NOMO-1 treated with dmso at 0.1 percent for 144 hours (cell line): ENCODE data around the gene SLC13A3.
A peak's percentile ranks its signal among the peaks of the same experiment; 100 is the strongest.

Source experiments
- DNase-seq: peaks from one replicate; lab custom pipeline; 2025; ENCODE audit not compliant: unreplicated experiment; lab: John Stamatoyannopoulos, UW

The SLC13A3 gene

DNA sequence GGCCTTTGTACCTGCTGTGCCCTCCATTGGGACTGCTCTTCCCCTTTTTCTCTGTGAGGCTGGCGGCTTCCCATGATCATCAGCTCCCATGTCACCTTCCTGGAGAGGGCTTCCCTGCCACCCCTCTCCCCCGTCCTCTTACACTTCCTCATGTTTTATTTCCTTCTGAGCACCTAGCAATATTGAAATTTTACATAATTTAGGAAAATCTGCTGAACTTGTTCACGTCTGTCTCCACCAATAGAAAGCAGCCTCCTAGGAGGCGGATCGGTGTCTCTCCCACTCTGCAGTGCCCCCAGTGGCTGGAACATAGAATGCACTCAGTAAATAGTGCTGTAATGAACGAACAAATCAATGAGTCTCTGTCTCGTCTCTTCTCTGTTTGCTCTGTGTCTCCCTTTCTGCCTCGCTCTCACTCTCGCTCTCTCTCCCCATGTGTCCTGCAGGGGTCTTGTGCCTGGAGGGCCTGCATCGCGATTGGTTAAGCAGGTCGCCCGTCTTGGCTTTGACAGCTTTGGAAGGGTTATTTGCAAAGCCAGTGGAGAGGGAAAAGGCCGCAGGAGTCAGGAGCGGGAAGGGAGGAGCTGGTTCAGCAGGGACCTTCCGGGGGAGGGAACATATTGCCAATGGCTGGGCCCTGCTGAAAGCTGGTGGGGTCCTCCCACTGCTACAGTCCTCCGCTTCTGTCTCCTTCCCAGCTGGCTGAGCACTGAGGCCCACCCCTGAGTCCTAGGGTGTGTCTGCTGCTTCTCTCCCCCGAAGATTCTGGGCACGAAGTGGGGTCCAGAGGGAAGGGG lies 88.7 kb downstream of the SLC13A3 start:
- peak; percentile 43 for DNase-seq

DNA sequence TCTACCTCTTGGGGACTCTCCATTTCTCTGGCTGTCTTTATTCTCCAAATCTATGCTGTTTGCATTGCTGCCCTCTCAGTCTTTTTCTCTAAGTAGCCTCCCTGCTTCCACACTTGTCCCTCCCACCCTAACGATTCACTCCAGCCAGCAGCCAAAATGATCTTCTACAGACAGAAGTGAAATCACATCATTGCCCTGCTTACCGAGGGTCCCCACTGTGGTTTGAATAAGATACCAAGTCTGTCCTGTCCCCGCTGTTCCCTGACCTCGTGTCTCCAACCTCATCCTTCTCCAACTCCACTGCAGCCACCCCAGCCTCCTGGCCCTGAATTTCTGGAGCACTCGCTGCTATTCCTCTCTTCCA lies 89.3 kb downstream of the SLC13A3 start:
- DNase-seq, result no peak

DNA sequence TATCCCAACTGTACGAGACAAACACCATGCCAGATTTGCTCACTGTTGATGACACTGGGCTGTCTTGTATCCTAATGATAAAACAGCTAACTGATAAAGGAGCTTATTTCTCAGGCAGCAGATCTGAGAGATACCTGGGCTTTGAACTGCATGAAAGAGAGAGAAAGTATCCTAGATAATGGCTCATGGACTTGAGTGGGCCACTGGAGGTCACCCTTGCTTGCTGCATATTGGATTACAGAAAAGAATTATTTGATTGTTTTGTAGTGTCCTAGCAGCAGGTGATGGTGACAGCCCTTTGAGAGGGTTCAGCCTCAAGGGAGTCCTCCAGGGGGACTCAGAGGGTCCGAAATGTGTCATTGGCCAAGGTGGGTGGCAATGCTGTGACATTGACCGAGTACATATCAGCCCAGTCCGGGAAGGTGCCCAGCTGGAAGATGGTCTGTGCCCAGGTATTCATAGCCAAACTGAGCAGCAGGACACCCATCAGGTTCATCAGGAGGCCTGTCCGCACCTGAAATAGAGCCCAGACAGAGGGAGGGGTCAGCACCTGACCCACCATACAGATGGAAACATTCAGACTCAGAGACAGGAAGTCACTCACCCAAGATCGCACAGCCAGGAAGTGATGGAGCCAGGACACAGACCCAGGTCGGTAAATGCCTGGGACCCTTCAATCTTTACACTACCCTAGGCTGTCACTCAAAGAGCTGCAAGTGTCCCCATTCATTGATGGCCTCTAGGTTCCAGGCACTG lies 91.4 kb downstream of the SLC13A3 start:
- no peak for DNase-seq

DNA sequence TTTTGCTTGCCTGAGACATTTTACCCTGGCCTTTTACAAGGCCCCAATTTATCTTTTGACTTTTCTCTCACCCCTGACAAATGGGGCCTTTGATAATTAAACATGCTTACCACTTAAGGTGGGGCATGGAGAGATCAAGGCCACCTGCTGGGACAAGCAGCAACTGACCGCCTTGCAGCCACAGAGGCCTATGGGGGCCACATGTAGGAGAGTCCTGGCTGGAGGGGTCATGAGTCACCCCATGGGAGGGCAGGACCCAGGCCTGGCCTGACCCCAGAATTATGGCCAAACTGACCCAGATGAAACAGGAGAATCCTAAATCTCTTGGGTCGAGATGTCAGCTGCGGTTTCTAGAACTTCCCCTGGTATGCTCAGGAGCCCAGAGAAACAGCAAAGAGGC lies 92.3 kb downstream of the SLC13A3 start:
- DNase-seq, result no peak

DNA sequence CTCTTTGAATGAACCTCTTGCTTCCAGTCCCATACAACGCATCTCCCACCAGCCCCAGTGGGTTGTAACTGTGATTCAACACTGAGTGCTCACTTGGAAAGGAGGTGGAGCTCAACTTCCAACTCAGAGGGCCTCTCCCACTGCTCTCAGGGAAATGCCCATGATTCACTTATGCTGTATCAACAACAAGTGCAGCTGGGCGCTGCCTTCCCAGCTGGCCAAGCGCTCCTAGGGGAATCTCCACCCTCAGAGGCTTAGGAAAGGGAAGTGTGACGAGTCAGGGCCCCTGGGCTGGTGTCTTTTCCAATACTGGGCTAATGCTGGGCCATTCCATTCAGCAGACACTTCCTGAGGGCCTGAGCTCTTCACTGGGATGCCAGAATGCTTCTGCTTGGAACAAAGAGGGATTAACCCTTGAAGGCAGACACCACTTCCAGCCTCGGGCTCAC lies 92.7 kb downstream of the SLC13A3 start:
- no peak for DNase-seq

DNA sequence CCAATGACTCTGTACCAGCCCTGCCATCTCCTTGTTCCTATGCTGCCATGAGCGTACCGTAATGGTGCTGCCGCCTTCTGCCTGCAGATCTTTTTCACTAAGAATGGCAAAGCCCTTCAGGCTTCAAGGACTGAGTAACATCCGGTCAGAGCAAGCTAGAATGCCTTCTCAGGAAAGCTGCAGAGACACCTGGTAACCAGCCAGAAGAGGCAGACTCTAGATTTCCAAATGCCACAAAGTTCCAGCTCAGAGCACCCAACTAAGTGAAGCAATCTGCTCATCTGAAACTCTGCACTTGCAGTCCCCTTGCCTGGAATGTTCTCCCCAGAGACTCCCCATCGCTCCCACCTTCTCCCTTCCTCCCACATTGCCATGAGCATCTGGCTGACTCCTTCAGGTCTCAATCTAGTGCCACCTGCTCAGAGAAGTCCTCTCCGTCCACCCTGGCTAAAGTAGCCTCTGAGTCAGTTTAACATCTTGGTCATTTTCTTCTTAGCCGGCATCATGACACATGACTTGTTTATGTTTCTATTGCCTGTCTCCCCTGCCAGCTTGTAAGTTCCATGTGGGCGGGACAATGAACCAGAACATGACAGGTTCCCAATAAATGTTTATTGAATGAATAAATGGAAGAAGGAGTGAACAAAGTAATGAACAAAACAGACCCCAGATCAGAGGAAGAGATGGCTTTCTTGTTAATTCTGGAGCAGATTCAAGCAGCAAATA lies 93.9 kb downstream of the SLC13A3 start:
- no peak for DNase-seq

DNA sequence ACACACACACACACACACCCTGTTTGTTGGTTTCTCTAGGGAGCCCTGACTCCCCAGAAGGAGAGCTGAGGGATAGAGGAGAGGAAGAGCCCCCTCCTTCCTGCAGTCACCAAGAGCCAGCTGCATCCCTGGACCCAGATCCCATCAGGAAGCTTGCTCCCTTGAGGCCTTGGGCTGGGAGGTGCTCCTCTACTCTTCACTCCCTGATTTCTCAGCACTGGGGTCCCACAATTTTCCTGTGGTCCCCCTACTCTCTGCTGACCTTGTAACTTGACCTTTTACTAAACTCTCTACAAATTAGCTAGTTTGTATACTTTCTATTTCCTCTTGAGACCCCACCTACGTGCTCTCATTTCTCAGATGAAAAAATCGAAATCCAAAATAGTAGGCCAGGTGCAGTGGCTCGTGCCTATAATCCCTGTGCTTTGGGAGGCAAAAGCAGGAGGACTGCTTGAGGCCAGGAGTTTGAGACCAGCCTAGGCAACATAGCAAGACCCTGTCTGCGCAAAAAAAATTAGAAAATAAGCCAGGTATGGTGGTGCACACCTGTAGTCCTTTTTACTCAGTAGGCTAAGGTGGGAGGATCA lies 95.8 kb downstream of the SLC13A3 start:
- DNase-seq, result no peak

DNA sequence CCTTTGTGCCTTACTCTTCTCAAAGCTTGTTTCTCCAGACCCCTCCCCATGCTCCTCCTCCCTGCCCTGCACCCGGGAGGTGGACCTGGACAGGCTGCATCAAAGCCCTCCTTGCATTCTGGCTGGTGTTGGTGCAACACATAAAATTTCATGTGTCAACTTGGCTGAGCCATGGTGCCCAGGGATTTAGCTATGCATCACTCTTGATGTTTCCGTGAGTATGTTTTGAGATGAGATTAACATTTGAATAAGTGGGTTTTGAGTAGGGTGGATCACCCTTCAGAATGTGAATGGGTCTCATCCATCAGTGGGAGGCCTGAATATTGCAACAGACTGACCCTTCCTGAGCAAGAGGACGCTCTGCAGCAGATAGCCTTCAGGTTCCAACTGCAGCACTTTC lies 96.4 kb downstream of the SLC13A3 start:
- no peak for DNase-seq

DNA sequence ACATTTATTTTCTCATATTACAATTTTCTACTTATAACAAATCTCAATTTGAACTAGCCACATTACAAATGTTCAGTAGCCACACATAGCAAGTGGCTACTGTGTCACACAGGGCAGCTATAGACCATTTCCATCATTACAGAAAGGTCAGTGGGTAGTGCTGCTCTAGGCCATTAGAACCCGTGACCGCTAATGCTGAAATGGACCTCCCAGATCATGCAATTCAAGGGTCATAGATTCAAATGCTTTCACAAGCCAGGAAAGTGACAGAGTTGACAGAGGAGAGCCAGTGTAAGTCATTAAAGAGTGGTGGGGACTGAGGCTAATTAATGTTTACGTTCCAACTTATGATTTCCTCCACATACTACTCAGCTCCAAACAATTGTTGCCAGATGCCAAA lies 97.3 kb downstream of the SLC13A3 start:
- DNase-seq, result no peak

DNA sequence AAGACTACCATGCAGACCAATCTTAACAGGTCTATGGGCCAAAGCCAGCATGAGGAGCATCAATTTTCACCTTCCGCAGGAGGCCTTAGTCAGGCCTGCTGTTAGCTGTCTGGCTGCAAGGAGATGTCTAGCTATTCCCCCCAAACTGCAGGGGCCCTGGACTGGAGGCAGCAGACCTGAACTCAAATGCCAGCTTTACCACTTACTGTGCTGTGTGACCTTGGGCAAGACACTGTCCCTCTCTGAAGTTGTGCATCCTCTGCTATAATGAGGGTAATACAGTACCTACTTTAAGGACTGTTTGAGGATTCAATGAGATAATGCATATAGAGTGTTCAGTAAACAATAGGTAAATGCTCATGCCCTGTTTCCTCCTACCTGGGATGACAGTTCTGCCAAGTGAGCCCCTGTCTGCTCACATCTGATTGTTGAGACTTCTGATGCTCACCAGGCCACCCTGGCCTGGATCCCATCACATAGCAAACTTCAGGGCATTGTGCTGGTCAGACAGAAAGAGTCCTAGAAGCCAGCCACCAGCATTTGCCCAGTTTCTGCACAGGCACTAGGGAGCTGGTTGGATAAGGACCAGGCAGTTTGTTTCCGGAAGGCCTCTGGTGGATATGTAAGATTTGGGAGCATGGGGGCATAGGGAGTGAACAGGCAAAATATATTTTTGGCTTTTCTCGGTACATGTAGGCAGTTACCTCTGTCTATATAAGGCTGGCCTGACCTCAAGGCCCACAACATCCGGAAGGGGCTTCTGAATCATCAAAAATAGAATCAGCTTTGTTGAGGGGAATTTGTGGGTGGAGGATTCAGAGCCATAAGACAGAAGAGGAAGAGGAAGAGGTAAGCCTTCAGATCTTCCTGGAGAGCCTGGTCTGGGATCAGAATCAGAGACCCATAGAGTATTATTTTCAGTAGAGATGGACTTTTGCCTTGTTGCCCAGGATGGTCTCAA lies 98.5 kb downstream of the SLC13A3 start:
- DNase-seq, result peak; percentile 82

DNA sequence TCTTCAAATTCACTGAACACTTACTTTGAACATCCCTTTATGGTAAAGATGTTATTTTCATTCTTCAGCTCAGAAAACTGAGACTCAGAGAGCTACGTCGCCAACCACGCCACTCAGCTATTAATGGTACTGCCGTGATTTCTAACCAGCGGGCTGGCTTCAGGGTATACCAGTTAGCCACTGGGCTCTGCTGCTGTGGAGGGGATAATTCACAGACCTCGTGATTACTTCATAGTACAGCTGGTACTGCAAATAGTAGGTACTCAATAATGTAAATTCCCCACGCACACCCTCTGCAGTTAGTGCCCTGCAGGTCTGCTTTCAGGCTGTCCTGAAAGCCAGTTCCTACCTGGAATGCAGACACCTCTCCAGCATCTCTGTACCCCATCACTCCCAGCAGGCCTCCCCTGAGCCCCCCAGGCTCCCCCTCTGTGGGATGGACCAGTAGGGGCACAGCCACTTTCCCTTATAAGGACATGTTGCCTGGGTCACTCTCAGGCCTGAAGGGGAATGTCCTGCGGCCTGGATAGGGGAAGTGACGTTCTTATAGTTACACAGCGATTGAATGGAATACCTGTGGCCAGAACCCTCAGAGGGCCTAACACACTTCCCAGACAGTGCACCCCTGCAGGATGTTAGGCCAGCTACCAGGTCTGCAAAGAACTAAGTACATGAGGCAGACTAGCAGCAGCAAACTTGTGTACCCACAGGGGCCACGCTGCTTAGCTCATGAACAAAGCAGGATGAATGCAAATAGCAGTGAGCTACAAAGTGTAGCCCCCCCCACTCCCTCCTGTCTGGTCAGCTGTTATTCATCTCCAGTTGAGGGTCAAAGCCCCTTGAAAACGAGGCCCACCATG lies 99.5 kb downstream of the SLC13A3 start:
- DNase-seq, result no peak

DNA sequence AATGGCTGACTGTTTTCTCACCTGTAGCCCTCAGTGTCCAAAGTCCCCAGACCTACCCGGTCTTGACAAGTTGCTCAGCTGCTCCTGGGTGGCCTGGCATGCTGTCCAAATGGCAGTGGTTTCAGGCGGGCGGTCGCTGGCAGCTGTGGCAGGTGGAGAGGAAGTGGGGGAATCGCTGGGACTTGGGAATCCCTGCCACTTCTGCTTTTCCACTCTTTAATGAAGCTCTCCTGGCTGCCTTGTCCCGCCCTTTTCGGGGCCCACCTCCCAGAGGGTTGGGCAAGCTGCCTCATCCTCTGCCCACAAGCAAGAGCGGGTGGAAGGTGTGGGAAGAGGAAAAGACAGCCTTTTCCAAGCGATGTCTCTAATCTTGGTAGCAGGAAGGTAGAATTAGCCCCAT lies 100.8 kb downstream of the SLC13A3 start, which contains the start of gene OCSTAMP:
OCSTAMP (minus strand) TSS at position 194 of the 400 bp plus-strand sequence; CDS start at position 100, 94 bp downstream.
- no peak for DNase-seq

DNA sequence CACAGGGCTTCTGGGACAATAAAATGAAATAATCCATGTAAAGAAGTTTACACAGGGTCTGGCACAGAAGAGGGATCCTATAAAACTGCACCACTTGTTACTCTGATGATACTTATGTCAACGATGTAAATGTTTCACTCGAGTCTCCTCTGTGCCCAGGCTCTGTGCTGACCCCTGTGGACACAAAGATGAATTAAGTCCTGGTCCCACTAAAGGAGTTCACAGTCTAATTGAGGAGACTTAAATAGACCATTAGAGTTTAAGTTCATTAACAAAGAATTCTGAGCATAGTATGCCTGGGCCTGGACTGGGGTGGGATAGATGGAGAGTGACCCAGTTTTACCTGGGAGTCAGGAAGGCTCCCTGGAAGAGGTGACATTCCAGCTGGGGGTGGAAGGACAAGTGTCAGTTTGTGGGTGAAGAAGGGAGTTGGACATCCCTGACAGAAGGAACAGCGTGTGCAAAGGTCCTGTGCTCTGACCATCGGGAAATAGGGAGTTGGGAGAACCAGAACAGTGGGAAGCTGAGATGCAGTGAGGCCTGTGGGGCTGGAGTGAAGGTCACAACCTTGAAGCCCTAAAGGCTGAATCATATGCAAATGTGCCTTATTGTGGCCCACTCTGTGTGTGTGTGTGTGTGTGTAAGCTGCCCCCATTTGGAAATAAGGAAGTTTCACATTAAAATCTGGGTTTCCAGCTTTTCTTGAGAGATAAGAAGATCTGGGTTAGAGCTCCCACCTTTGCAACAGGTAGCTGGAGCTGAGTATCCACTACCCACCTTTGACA lies 101.9 kb downstream of the SLC13A3 start:
- no peak for DNase-seq

DNA sequence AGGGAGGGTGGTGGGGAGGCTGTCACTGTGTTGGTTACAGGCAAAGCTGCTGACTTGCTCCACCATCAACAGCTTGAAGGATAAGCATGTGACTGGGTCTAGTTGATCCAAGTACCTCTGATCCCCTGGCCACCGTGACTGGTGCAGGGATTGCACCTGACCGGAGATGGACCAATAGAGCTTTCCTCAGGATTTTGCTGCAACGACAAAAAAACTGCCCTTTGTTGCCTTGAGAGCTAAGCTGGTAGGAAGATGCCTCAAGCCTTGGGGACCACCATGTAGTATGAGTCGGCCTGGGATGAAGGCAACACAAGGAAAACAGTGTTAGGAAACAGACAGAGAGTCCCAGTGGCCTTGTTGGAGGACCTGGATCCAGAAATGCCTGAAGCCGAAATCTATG lies 102.6 kb downstream of the SLC13A3 start:
- no peak for DNase-seq

DNA sequence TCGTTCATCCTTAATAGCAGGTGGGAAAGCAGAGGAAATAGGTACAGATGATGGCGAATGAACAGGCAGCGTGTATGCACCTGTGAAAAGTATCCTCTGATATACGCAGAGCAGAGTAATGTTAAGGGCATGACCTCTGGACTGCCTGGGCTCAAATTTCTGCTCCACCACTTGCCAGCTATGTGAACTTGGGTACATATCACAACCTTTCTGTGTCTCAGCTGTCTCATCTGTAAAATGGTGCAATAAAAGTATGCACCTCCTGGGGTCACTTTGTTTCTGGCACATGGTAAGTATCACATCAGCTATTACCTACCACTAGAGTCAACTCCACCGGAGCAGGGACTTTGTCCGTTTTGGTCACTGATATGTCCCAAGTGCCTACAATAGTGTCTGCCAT lies 103.3 kb downstream of the SLC13A3 start:
- DNase-seq, result no peak

DNA sequence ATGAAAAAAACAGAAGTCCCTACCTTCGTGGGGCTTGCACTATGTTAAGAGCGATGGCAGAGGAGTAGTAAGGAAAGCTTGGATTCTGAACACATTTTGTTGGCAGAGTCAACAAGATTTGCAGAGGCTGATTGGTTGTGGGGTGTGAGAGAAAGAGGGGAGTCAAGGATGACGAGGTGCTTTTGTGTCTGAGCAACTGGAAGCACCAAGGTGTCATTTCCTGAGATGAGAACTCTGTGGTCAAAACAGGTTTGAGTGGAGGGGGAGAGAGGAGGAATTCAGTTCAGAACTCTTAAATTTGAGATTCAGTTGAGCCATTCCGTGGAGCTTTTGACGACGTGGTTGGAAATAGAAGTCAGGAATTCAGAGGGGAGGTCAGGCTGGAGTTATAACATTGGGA lies 104.3 kb downstream of the SLC13A3 start:
- DNase-seq, result no peak

DNA sequence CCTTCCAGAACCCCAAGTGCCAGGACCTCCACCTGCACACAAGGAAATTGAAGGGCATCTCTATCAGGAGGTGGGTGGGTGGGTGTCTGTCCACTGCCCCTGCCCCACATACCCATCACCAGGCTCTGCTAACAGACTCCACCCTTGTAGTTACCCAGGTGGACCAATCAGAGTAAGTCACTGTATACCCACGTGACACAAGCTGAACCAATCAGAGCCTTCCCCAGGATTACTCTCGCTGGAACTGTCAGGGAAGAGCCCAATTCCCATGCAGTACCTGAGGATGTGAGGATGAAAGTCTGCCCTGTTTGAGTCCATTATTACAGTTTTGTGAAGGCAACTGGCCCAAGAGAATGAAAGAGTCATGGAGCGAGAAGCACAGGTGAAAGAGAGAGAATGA lies 105.0 kb downstream of the SLC13A3 start:
- DNase-seq, result no peak

DNA sequence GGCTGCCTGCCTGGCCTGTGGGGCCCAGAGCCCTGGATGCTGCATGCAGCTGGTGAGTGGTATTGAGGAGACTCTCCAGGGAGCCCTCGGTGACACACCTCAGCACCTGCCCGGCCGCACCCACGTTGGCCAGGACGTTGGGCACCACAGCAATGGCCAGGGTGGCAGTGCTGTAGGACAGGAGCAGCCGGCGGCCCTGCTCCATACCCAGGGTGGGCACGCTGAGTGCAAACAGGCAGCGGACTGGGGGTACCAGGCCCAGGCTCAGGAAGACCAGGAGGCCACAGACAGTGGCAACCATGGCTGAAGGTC lies 105.5 kb downstream of the SLC13A3 start:
- no peak for DNase-seq
